Measurements from ENCODE around the gene SPEG. TPM values are rescaled to one million over a fixed set of nuclear protein-coding genes. Genes with fewer than 3 reads are reported as not detected.

The SPEG gene
- total RNA-seq, 2 donors from 2014 or later: 23.1 to 29.8 TPM

DNA sequence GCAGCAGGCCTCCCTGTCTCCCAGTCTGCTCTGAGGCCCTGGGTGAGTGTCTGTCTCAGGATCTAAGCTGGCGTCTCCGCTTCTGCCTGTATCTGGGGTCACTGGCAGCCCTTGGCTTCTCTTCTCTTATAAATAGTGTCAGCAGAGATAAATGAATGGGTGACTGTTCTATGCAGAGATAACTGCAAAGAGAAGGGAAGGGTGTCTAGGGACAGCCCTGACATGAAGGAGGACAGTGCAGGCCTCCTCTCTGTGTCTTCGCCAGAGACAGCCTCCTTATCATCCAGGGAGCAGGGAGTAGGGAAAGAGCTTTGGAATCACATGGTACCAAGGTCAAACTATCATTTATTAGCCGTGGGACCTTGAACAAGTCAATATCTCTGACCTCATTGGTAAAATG, 35.8 kb downstream of the SPEG start:
- DNase-seq: no peak
- 96% methylated on average over 4 of the region's 4 CpGs for WGBS, 2 experiments (ENCODE audit: insufficient coverage in 1 of 2, insufficient read length in 1 of 2)
- no peak overlapping the region for H3K4me3 Mint-ChIP-seq
- no peaks in the 10 kb centered on the region for H3K27me3 Mint-ChIP-seq (ENCODE audit: insufficient read depth)
- H3K4me1 Mint-ChIP-seq: peaks cover 3% of the 10 kb centered on the region
- no peak overlapping the region for H3K4me3 ChIP-seq (ENCODE audit: low read length)
- no peaks in the 10 kb centered on the region for H3K27me3 ChIP-seq (ENCODE audit: control insufficient read depth, insufficient read depth, low read length, poor library complexity, severe bottlenecking)
- H3K27ac Mint-ChIP-seq: no peak overlapping the region
- H3K36me3 Mint-ChIP-seq (ENCODE audit: low read depth): peaks cover 2% of the 10 kb centered on the region
- H3K9ac ChIP-seq (ENCODE audit: extremely low read depth, low read length, poor library complexity, severe bottlenecking): no peak overlapping the region
- H3K36me3 ChIP-seq (ENCODE audit: control insufficient read depth, insufficient read depth, low read length): no peaks in the 10 kb centered on the region
- no peak overlapping the region for H3K27ac ChIP-seq (ENCODE audit: low read depth, low read length)
- no peaks in the 10 kb centered on the region for H3K9me3 ChIP-seq (ENCODE audit: control insufficient read depth, low read length)
- no peaks in the 10 kb centered on the region for H3K9me3 Mint-ChIP-seq
- no peaks in the 10 kb centered on the region for H3K4me1 ChIP-seq (ENCODE audit: control insufficient read depth, insufficient read depth, low read length)
- TF ChIP-seq, protein P1, sequence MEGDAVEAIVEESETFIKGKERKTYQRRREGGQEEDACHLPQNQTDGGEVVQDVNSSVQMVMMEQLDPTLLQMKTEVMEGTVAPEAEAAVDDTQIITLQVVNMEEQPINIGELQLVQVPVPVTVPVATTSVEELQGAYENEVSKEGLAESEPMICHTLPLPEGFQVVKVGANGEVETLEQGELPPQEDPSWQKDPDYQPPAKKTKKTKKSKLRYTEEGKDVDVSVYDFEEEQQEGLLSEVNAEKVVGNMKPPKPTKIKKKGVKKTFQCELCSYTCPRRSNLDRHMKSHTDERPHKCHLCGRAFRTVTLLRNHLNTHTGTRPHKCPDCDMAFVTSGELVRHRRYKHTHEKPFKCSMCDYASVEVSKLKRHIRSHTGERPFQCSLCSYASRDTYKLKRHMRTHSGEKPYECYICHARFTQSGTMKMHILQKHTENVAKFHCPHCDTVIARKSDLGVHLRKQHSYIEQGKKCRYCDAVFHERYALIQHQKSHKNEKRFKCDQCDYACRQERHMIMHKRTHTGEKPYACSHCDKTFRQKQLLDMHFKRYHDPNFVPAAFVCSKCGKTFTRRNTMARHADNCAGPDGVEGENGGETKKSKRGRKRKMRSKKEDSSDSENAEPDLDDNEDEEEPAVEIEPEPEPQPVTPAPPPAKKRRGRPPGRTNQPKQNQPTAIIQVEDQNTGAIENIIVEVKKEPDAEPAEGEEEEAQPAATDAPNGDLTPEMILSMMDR (conservative IDR thresholded peaks at IDR 0.05): no peak

DNA sequence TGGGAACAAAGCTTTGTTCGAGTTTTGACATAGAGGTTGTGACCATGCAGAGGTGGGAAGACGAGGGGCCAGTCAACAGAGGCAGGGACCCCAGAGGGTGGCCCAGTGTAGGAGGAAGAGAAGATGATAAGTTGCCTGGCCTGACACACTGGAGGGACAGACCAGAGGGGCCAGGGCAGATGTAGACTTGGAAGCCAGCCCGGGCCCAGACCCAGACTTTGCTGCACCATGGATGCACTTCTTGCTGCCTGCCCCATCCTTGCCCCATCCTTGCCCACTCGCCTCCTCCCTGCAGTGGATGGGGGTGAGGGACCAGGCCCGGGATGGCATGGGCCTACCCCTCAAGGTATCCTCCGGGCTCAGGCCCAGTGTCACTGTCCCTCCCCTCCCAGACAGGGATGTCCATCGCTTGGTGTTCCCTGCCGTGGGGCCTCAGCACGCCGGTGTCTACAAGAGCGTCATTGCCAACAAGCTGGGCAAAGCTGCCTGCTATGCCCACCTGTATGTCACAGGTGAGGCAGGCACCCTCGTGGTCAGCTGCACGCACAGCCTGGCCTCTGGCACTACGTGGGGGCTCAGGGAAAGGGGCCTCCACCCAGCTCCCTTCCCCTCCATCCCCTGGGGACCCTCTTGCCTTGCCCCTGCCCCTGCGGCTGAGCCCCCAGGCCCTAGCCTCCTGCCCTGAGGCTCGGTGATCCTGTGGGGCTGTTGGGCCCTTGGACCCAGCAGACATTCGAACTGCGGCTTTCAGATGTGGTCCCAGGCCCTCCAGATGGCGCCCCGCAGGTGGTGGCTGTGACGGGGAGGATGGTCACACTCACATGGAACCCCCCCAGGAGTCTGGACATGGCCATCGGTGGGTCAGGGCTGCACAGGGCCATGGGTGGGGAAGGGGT, 37.1 kb downstream of the SPEG start:
- 89 to 94% methylated on average over 7 to 22 of the region's 22 CpGs for WGBS, 2 experiments (ENCODE audit: insufficient coverage in 1 of 2, insufficient read length in 1 of 2)
- Histone ChIP-seq H3K9ac (ENCODE audit: extremely low read depth, low read length, poor library complexity, severe bottlenecking) (no peak overlapping the region), H3K27ac (ENCODE audit: low read depth, low read length) (no peak overlapping the region), H3K9me3 (ENCODE audit: control insufficient read depth, low read length) (no peaks in the 10 kb centered on the region), H3K27me3 (ENCODE audit: control insufficient read depth, insufficient read depth, low read length, poor library complexity, severe bottlenecking) (no peaks in the 10 kb centered on the region), H3K4me1 (ENCODE audit: control insufficient read depth, insufficient read depth, low read length) (no peaks in the 10 kb centered on the region), H3K4me3 (ENCODE audit: low read length) (no peak overlapping the region), H3K36me3 (ENCODE audit: control insufficient read depth, insufficient read depth, low read length) (no peaks in the 10 kb centered on the region)
- no peaks in the 10 kb centered on the region for H3K27me3 Mint-ChIP-seq (ENCODE audit: insufficient read depth)
- no peak overlapping the region for H3K4me3 Mint-ChIP-seq
- DNase-seq: no peak
- peaks cover 7% of the 10 kb centered on the region for H3K4me1 Mint-ChIP-seq
- no peaks in the 10 kb centered on the region for H3K9me3 Mint-ChIP-seq
- TF ChIP-seq, protein P1 (conservative IDR thresholded peaks at IDR 0.05): no peak
- H3K36me3 Mint-ChIP-seq (ENCODE audit: low read depth): peaks cover 1% of the 10 kb centered on the region
- no peak overlapping the region for H3K27ac Mint-ChIP-seq

DNA sequence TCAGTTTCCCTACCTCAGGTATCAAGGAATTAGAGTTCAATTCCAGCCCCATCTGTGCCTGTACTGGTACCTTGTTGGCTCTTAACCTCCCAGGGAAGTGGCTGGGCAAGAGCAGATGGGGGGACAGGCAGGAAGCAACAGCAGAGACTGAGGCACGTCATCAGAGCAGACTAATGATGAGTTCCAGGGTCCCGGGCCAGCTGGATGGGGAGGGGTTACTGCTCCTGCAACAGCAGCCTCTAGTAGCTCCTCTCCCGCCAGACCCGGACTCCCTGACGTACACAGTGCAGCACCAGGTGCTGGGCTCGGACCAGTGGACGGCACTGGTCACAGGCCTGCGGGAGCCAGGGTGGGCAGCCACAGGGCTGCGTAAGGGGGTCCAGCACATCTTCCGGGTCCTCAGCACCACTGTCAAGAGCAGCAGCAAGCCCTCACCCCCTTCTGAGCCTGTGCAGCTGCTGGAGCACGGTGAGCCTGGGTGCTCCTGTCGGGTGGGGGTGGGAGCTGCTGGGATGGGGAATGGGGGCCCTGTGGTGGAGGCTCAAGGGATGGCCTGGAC, 38.1 kb downstream of the SPEG start:
- no peaks in the 10 kb centered on the region for H3K9me3 Mint-ChIP-seq
- no peaks in the 10 kb centered on the region for H3K36me3 ChIP-seq (ENCODE audit: control insufficient read depth, insufficient read depth, low read length)
- peaks cover 2% of the 10 kb centered on the region for H3K27me3 Mint-ChIP-seq (ENCODE audit: insufficient read depth)
- 91 to 100% methylated on average over 4 to 12 of the region's 12 CpGs for WGBS, 2 experiments (ENCODE audit: insufficient coverage in 1 of 2, insufficient read length in 1 of 2)
- DNase-seq: no peak
- H3K36me3 Mint-ChIP-seq (ENCODE audit: low read depth): no peaks in the 10 kb centered on the region
- H3K4me3 Mint-ChIP-seq: no peak overlapping the region
- H3K9me3 ChIP-seq (ENCODE audit: control insufficient read depth, low read length): no peaks in the 10 kb centered on the region
- no peak overlapping the region for H3K27ac Mint-ChIP-seq
- H3K4me3 ChIP-seq (ENCODE audit: low read length): no peak overlapping the region
- H3K4me1 ChIP-seq (ENCODE audit: control insufficient read depth, insufficient read depth, low read length): no peaks in the 10 kb centered on the region
- H3K4me1 Mint-ChIP-seq: peaks cover 11% of the 10 kb centered on the region
- H3K27ac ChIP-seq (ENCODE audit: low read depth, low read length): no peak overlapping the region
- H3K27me3 ChIP-seq (ENCODE audit: control insufficient read depth, insufficient read depth, low read length, poor library complexity, severe bottlenecking): no peaks in the 10 kb centered on the region
- H3K9ac ChIP-seq (ENCODE audit: extremely low read depth, low read length, poor library complexity, severe bottlenecking): no peak overlapping the region
- TF ChIP-seq, protein P1 (conservative IDR thresholded peaks at IDR 0.05): no peak
